Measurements from ENCODE around the gene GAPDH. TPM values are rescaled to one million over a fixed set of nuclear protein-coding genes. Genes with fewer than 3 reads are reported as not detected.
"Not testable (repeated sequence)": the region's sequence is repeated elsewhere in the genome, so short reads cannot be mapped to it uniquely, and the experiment has no call there.

The GAPDH gene
- total RNA-seq, 4 donors from 2014 or later = 1,939 to 3,624 (median 2,830) TPM

DNA sequence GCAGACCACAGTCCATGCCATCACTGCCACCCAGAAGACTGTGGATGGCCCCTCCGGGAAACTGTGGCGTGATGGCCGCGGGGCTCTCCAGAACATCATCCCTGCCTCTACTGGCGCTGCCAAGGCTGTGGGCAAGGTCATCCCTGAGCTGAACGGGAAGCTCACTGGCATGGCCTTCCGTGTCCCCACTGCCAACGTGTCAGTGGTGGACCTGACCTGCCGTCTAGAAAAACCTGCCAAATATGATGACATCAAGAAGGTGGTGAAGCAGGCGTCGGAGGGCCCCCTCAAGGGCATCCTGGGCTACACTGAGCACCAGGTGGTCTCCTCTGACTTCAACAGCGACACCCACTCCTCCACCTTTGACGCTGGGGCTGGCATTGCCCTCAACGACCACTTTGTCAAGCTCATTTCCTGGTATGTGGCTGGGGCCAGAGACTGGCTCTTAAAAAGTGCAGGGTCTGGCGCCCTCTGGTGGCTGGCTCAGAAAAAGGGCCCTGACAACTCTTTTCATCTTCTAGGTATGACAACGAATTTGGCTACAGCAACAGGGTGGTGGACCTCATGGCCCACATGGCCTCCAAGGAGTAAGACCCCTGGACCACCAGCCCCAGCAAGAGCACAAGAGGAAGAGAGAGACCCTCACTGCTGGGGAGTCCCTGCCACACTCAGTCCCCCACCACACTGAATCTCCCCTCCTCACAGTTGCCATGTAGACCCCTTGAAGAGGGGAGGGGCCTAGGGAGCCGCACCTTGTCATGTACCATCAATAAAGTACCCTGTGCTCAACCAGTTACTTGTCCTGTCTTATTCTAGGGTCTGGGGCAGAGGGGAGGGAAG, 3.5 kb downstream of the GAPDH start:
- Histone ChIP-seq H3K4me1 (peaks cover 1 to 75% (median 32%) of the 10 kb centered on the region in 4 donors), H3K27ac (peak overlapping the region; percentile 59 to 98 (median 83)), H3K36me3 (peaks cover 0 to 33% (median 0%) of the 10 kb centered on the region in 3 donors)
- H3K27me3 ChIP-seq, H3K9me3 ChIP-seq, H3K4me3 ChIP-seq: not testable (repeated sequence)
- TF ChIP-seq, protein P1, sequence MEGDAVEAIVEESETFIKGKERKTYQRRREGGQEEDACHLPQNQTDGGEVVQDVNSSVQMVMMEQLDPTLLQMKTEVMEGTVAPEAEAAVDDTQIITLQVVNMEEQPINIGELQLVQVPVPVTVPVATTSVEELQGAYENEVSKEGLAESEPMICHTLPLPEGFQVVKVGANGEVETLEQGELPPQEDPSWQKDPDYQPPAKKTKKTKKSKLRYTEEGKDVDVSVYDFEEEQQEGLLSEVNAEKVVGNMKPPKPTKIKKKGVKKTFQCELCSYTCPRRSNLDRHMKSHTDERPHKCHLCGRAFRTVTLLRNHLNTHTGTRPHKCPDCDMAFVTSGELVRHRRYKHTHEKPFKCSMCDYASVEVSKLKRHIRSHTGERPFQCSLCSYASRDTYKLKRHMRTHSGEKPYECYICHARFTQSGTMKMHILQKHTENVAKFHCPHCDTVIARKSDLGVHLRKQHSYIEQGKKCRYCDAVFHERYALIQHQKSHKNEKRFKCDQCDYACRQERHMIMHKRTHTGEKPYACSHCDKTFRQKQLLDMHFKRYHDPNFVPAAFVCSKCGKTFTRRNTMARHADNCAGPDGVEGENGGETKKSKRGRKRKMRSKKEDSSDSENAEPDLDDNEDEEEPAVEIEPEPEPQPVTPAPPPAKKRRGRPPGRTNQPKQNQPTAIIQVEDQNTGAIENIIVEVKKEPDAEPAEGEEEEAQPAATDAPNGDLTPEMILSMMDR (IDR thresholded peaks at IDR 0.05) = peak; percentile 81 to 93 (median 86)
- DNase-seq = peak; percentile 86 to 95 (median 86)

DNA sequence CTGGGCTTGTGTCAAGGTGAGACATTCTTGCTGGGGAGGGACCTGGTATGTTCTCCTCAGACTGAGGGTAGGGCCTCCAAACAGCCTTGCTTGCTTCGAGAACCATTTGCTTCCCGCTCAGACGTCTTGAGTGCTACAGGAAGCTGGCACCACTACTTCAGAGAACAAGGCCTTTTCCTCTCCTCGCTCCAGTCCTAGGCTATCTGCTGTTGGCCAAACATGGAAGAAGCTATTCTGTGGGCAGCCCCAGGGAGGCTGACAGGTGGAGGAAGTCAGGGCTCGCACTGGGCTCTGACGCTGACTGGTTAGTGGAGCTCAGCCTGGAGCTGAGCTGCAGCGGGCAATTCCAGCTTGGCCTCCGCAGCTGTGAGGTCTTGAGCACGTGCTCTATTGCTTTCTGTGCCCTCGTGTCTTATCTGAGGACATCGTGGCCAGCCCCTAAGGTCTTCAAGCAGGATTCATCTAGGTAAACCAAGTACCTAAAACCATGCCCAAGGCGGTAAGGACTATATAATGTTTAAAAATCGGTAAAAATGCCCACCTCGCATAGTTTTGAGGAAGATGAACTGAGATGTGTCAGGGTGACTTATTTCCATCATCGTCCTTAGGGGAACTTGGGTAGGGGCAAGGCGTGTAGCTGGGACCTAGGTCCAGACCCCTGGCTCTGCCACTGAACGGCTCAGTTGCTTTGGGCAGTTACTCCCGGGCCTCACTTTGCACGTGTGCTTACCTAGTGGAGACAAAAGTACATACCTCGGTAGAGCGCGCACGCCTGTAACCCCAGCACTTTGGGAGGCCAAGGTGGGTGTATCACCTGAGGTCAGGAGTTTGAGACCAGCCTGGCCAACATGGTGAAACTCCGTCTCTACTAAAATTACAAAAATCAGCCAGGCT, 4.3 kb downstream of the GAPDH start:
- peak overlapping the region in 2 of 4 donors; percentile 97 to 98 for H3K27ac ChIP-seq
- H3K36me3 ChIP-seq = peaks cover 0 to 33% (median 0%) of the 10 kb centered on the region in 3 donors
- H3K4me1 ChIP-seq = peaks cover 0 to 66% (median 28%) of the 10 kb centered on the region in 4 donors
- H3K4me3 ChIP-seq = no peak overlapping the region
- no peaks in the 10 kb centered on the region for H3K9me3 ChIP-seq
- TF ChIP-seq, protein P1 (IDR thresholded peaks at IDR 0.05) = no peak
- TF ChIP-seq POLR2A (IDR thresholded peaks at IDR 0.05) = no peak
- DNase-seq = no peak
- no peaks in the 10 kb centered on the region for H3K27me3 ChIP-seq

DNA sequence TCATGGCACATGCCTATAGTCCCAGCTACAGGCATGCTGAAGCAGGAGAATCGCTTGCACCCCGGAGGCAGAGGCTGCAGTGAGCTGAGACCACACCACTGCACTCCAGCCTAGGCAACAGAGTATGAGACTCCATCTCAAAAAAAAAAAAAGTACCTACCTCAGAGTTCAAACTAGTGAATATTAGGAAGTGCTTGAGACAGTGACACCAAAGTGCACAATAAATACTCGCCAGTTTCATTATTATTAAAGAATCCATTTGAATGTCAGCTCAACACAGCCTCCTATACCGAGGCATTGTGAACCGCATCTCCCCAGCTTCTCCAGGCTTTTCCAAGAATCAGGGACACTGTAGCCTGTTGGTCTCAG, 5.0 kb downstream of the GAPDH start:
- Histone ChIP-seq H3K27ac (peak overlapping the region in 3 of 4 donors; percentile 77 to 97 (median 90)), H3K4me1 (peaks cover 0 to 64% (median 28%) of the 10 kb centered on the region in 4 donors), H3K27me3 (no peaks in the 10 kb centered on the region), H3K4me3 (no peak overlapping the region), H3K9me3 (no peaks in the 10 kb centered on the region), H3K36me3 (peaks cover 0 to 33% (median 0%) of the 10 kb centered on the region in 3 donors)
- DNase-seq = no peak
- TF ChIP-seq, protein P1 (IDR thresholded peaks at IDR 0.05) = no peak
- TF ChIP-seq POLR2A (IDR thresholded peaks at IDR 0.05) = no peak

DNA sequence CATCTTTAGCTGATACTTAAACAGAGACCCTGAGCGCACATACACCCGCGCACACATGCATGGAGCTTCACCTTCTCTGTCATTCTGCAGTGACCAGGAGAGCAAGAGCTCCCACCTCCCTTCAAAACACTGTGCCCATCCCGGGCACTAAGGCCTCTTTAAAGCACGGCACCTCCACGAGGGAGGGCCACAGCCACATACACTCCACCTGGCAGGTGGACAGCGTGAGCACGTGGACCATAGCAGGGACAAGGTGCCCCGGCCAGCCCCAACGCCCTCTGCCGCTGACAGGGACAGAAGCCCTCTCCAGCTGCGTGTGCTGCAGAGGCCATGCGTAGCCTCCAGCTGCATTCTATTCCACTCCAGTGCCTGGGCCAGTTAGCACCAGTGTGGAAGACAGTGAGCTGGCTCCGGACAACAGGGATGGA, 5.4 kb downstream of the GAPDH start:
- peaks cover 0 to 64% (median 28%) of the 10 kb centered on the region in 4 donors for H3K4me1 ChIP-seq
- no peaks in the 10 kb centered on the region for H3K27me3 ChIP-seq
- peak overlapping the region in 1 of 4 donors; percentile 32 for H3K4me3 ChIP-seq
- TF ChIP-seq POLR2A (IDR thresholded peaks at IDR 0.05) = no peak
- TF ChIP-seq, protein P1 (IDR thresholded peaks at IDR 0.05) = no peak
- DNase-seq = peak in 2 of 3 donors; percentile 53 to 70
- H3K36me3 ChIP-seq = peaks cover 0 to 33% (median 0%) of the 10 kb centered on the region in 3 donors
- H3K9me3 ChIP-seq = no peaks in the 10 kb centered on the region
- peak overlapping the region; percentile 64 to 90 (median 84) for H3K27ac ChIP-seq

DNA sequence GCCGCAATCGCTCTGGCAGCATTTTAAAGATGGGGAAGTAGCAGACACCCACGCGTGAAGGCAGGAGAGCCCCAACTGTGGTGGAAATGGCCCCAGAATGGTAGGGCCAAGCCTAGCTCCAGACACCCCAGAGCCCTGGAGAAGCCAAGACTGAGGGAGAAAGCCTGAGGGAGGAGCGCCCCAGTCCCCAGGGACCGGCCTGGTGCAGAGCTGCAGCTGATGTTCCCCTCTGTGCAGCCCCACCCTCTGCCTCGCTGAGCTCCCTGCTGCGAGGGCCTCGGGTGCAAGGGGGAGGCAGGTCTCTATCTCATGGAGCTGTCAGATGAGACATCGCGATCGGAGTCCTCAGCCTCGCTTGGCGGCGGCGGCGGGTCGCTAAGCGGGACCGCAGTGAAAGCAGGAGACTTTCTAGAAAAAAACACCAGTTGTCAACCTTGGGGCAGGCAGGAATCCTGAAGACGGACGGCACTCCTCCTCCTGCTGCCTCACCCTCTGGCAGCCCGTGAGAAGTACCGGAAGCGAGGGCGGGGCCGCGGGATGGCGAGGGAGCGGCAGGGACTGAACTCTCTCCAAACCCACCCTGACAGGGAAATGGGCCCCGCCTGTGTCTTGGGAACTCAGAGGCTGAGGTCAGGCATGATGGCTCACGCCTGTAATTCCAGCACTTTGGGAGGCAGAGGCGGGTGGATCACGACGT, 6.0 kb downstream of the GAPDH start:
- Histone ChIP-seq H3K36me3 (peaks cover 0 to 33% (median 0%) of the 10 kb centered on the region in 3 donors), H3K4me3 (peak overlapping the region in 3 of 4 donors; percentile 21 to 32 (median 30)), H3K27me3 (no peaks in the 10 kb centered on the region), H3K27ac (peak overlapping the region; percentile 64 to 90 (median 84)), H3K9me3 (no peaks in the 10 kb centered on the region), H3K4me1 (peaks cover 0 to 64% (median 27%) of the 10 kb centered on the region in 4 donors)
- peak; percentile 71 to 96 (median 95) for DNase-seq
- TF ChIP-seq POLR2A (IDR thresholded peaks at IDR 0.05) = peak; percentile 55 to 77
- TF ChIP-seq, protein P1 (IDR thresholded peaks at IDR 0.05) = no peak

All from Peyer's patch (tissue), 4 donors.